K562 (cell line): Measurements from ENCODE around the gene DAGLA. TPM values are rescaled to one million over a fixed set of nuclear protein-coding genes. Genes with fewer than 3 reads are reported as not detected.

ENCODE experiments used
- ATAC-seq: fragments of 200-7000 bp; cut with Tn5 transposase; 3 replicates; pipeline ENCODE4 v1.9.1; 2020; ENCODE audit warnings: moderate library complexity
- BruUV-seq: library from RNA; stranded (reverse); fragments of 400-500 nt; replicated peaks from 2 replicates; lab custom pipeline; 2021; lab: Mats Ljungman, UMichigan
- CTCF ChIA-PET: fragments of 300-600 bp; formaldehyde crosslinking; extraction: SDS; loops from one replicate; lab custom pipeline; 2021; ENCODE audit warnings: low intra/inter-chr PET ratio; lab: Yijun Ruan, JAX
- POLR2A ChIA-PET: fragments of 300-600, 350-650 bp; sonication (Branson Sonifier 250); formaldehyde crosslinking; extraction: SDS; loops from one replicate; lab custom pipeline; 2021; ENCODE audit warnings: antibody characterized with exemption, inconsistent platforms; lab: Yijun Ruan, JAX
- DNase-seq, 4 experiments: peaks; one replicate each; pipeline versions ENCODE4 v3.0.0 to v3.0.0-alpha.2; 2011 to 2018; ENCODE audit warnings: low spot score in 3 of 4, mixed read lengths in 3 of 4; ENCODE audit errors: extremely low read depth in 1 of 4
- FAIRE-seq: peaks from 2 replicates; lab custom pipeline; 2011; peaks lifted over from hg19 to GRCh38; lab: Jason Lieb, UNC
- H2AFZ ChIP-seq: 2 replicates; pipeline ENCODE4 v1.6.0; 2011; ENCODE audit warnings: low read depth, low read length, control low read depth, inconsistent platforms
- H3K27ac ChIP-seq: fragments of 200-600 bp; 3 replicates; pipeline ENCODE4 v1.8.0; 2011; ENCODE audit warnings: low read depth, mild to moderate bottlenecking, control low read depth, inconsistent platforms, low read length, moderate library complexity, mixed read lengths; ENCODE audit errors: extremely low read depth
- H3K27me3 ChIP-seq, 2 experiments: fragments of 300-600 bp in 1 of 2; 2 replicates in 1 of 2; 3 replicates in 1 of 2; pipeline versions ENCODE4 v1.6.0 to v1.8.0; 2011; ENCODE audit warnings: inconsistent platforms in 2 of 2, low read length in 2 of 2, mild to moderate bottlenecking in 1 of 2, mixed read lengths in 1 of 2, moderate library complexity in 1 of 2; ENCODE audit not compliant: control insufficient read depth in 2 of 2, insufficient read depth in 2 of 2
- H3K36me3 ChIP-seq: fragments of 300-600 bp; 3 replicates; pipeline ENCODE4 v1.8.0; 2011; ENCODE audit warnings: mild to moderate bottlenecking, low read length, inconsistent platforms; ENCODE audit not compliant: control insufficient read depth, insufficient read depth
- H3K4me1 ChIP-seq, 2 experiments: fragments of 200-600 bp in 1 of 2; replicated peaks in 1 of 2; 2 replicates in 1 of 2; 3 replicates in 1 of 2; pipeline versions ENCODE4 v1.5.1 to v1.8.0; 2011; ENCODE audit warnings: inconsistent platforms in 2 of 2, low read length in 2 of 2, mild to moderate bottlenecking in 1 of 2, mixed read lengths in 1 of 2, moderate library complexity in 1 of 2; ENCODE audit not compliant: control insufficient read depth in 2 of 2, insufficient read depth in 2 of 2
- H3K4me2 ChIP-seq: 2 replicates; pipeline ENCODE4 v1.6.1; 2011; ENCODE audit warnings: low read length, control low read depth, inconsistent platforms, mixed read lengths; ENCODE audit not compliant: insufficient read depth
- H3K4me3 ChIP-seq: fragments of 200-600 bp; sonication (generic), shearing (Covaris generic); 2 replicates; pipeline ENCODE4 v1.5.1; 2016; ENCODE audit warnings: control low read depth, inconsistent platforms
- H3K79me2 ChIP-seq: fragments of 200-600 bp; 3 replicates; pipeline ENCODE4 v1.8.0; 2011; ENCODE audit warnings: low read length, inconsistent platforms; ENCODE audit not compliant: control insufficient read depth, insufficient read depth
- H3K9ac ChIP-seq, 2 experiments: 2 replicates each; pipeline versions ENCODE4 v1.6.0 to v1.6.1; 2011; ENCODE audit warnings: low read depth in 2 of 2, low read length in 2 of 2, control low read depth in 1 of 2, inconsistent platforms in 1 of 2, mild to moderate bottlenecking in 1 of 2, mixed read lengths in 1 of 2; ENCODE audit not compliant: insufficient read depth in 1 of 2
- H3K9me1 ChIP-seq: one replicate; pipeline ENCODE4 v1.6.0; 2011; ENCODE audit warnings: inconsistent platforms, mild to moderate bottlenecking, low read length, moderate library complexity; ENCODE audit not compliant: control insufficient read depth, insufficient read depth
- H3K9me3 ChIP-seq: replicated peaks from 2 replicates; pipeline ENCODE4 v1.5.1; 2011; ENCODE audit warnings: low read depth, low read length, inconsistent platforms; ENCODE audit not compliant: control insufficient read depth, insufficient read depth
- H4K20me1 ChIP-seq: replicated peaks from 2 replicates; pipeline ENCODE4 v1.6.1; 2011; ENCODE audit warnings: low read length, inconsistent platforms, mixed read lengths; ENCODE audit not compliant: control insufficient read depth, insufficient read depth
- CCAR2 ChIP-seq: fragments of 200-400 bp; formaldehyde crosslinking; IDR thresholded peaks from 2 replicates; pipeline ENCODE4 v1.6.1; 2017; ENCODE audit warnings: mild to moderate bottlenecking, low read depth, low read length
- CEBPG ChIP-seq, 3 experiments: fragments of 200-800 bp in 1 of 3; sonication (Bioruptor generic) in 1 of 3; sonication (generic) in 1 of 3; formaldehyde crosslinking in 1 of 3; IDR thresholded peaks in 2 of 3; conservative IDR thresholded peaks in 1 of 3; 2 replicates each; pipeline versions ENCODE4 v1.6.1 to v1.8.0; 2016 to 2022; ENCODE audit warnings: missing compliant biosample characterization in 2 of 3, missing genetic modification characterization in 2 of 3, mild to moderate bottlenecking in 1 of 3, missing genetic modification reagents in 1 of 3
- CHD2 ChIP-seq: IDR thresholded peaks from 2 replicates; pipeline ENCODE4 v1.6.1; 2011; ENCODE audit warnings: low read depth, low read length
- FOXP1 ChIP-seq: sonication (generic); formaldehyde crosslinking; IDR thresholded peaks from 2 replicates; pipeline ENCODE4 v1.8.0; 2022; ENCODE audit warnings: mild to moderate bottlenecking, missing genetic modification reagents
- FUS ChIP-seq: fragments of 200-400 bp; formaldehyde crosslinking; optimal IDR thresholded peaks from 2 replicates; pipeline ENCODE3; 2017; ENCODE audit warnings: low read depth, low read length
- KLF16 ChIP-seq: IDR thresholded peaks from 2 replicates; pipeline ENCODE4 v1.6.1; 2016; ENCODE audit warnings: antibody characterized with exemption
- MECOM ChIP-seq: fragments of 250-450 bp; sonication (Bioruptor Pico); IDR thresholded peaks from 2 replicates; pipeline ENCODE4 v1.8.0; 2022; ENCODE audit warnings: inconsistent platforms
- MITF ChIP-seq: IDR thresholded peaks from 2 replicates; pipeline ENCODE4 v1.6.1; 2014; ENCODE audit warnings: antibody characterized with exemption
- PCBP2 ChIP-seq: fragments of 200-400 bp; formaldehyde crosslinking; IDR thresholded peaks from 2 replicates; pipeline ENCODE4 v1.6.1; 2018; ENCODE audit warnings: low read length, low read depth, mild to moderate bottlenecking, moderate library complexity; ENCODE audit not compliant: poor library complexity, severe bottlenecking
- POLR2G ChIP-seq: fragments of 200-400 bp; formaldehyde crosslinking; IDR thresholded peaks from 2 replicates; pipeline ENCODE4 v1.6.1; 2017; ENCODE audit warnings: low read depth, mild to moderate bottlenecking, antibody characterized with exemption, low read length, moderate library complexity
- RBFOX2 ChIP-seq: fragments of 200-400 bp; formaldehyde crosslinking; IDR thresholded peaks from 2 replicates; pipeline ENCODE4 v1.6.1; 2017; ENCODE audit warnings: low read depth, mild to moderate bottlenecking, low read length, moderate library complexity
- SREBF1 ChIP-seq: fragments of 150-350 bp; IDR thresholded peaks from 2 replicates; pipeline ENCODE4 v1.6.1; 2014; ENCODE audit warnings: antibody characterized with exemption, low read depth, low read length, borderline replicate concordance
- ZNF165 ChIP-seq: fragments of 250-450 bp; sonication (Bioruptor Pico); IDR thresholded peaks from 2 replicates; pipeline ENCODE4 v1.4.0; 2020; ENCODE audit warnings: borderline replicate concordance
- ZNF695 ChIP-seq: fragments of 450-650 bp; formaldehyde crosslinking; IDR thresholded peaks from 2 replicates; pipeline ENCODE4 v1.4.0; 2020; ENCODE audit warnings: mild to moderate bottlenecking, moderate library complexity
- WGBS: fragments of 100-300 bp; shearing (Covaris generic); methylation state at CpG from one replicate; pipeline ENCODE4 v1.1.6; 2016; ENCODE audit warnings: low coverage, mixed read lengths; ENCODE audit not compliant: insufficient coverage; ENCODE audit errors: missing lambda C conversion rate; 5-methylcytosine and 5-hydroxymethylcytosine counted together
- in situ Hi-C: fragments of 300-500 bp; cut with MboI; formaldehyde crosslinking; loops from 4 replicates; pipeline ENCODE4 v1.15.0; 2018; ENCODE audit warnings: inconsistent platforms, mixed read lengths
- intact Hi-C: fragments of 100-400 bp; cut with micrococcal nuclease; formaldehyde crosslinking; loops from 2 replicates; pipeline ENCODE4 v1.14.2; 2022
- polyA plus RNA-seq, 8 experiments: library from polyadenylated mRNA; depleted of rRNA in 4 of 8; stranded (reverse) in 5 of 8; unstranded in 3 of 8; fragments of >200 nt; fragmentation: Nextera tagmentation in 2 of 8; fragmentation: Illumina TruSeq in 1 of 8; extraction: Ambion mirVana in 2 of 8; extraction: Trizol in 1 of 8; gene quantifications; 2 replicates each; pipeline versions ENCODE4 v1.2.1 to v1.2.3, GENCODE V29; 2011 to 2014; ENCODE audit warnings: inconsistent platforms in 1 of 8, missing spikeins in 1 of 8
- total RNA-seq, 7 experiments: library from RNA; depleted of rRNA in 6 of 7; stranded (reverse); fragments of >200 nt in 6 of 7; fragmentation: Illumina TruSeq in 2 of 7; extraction: Trizol in 2 of 7; gene quantifications; 2 replicates each; pipeline versions ENCODE4 v1.2.1 to v1.2.3, GENCODE V29; 2011 to 2021; ENCODE audit warnings: low replicate concordance in 1 of 7

DAGLA gene
- total and polyA plus RNA-seq, 9 of the 15 experiments (the other 6 are each of a cell fraction or from before 2014, with no cell fraction given), result 0.03 to 0.16 (median 0.04) TPM; not detected in 4

GRCh38 chr11:61637277-61637676, 42.9 kb upstream of the DAGLA start:
- intact Hi-C loops (loop anchor here (5.0 kb wide), 1 partner anchor 250 kb away; no protein-coding TSS in a partner anchor), in situ Hi-C loops (no loop called here)
- no peaks in the 10 kb centered on the region for H3K36me3 ChIP-seq
- POLR2A ChIA-PET, result interaction anchor here (1.0 kb wide), 1 partner anchor 46 kb away, joined by 4 read pairs; no protein-coding TSS in a partner anchor
- no peak overlapping the region for H3K9ac ChIP-seq
- H4K20me1 ChIP-seq, result peaks cover 4% of the 10 kb centered on the region
- BruUV-seq, result no TSS peak
- WGBS, result under 1% methylated on average over 9 of the region's 9 CpGs
- H3K4me1 ChIP-seq, result peaks cover 3 to 5% of the 10 kb centered on the region in 2 experiments; a peak in 3 of 5 replicates
- no peak overlapping the region for H3K4me2 ChIP-seq
- CTCF ChIA-PET, result no interaction called here
- no peak overlapping the region for H2AFZ ChIP-seq
- H3K9me1 ChIP-seq, result no peaks in the 10 kb centered on the region
- H3K4me3 ChIP-seq, result no peak overlapping the region
- H3K27me3 ChIP-seq, result peaks cover 16 to 38% of the 10 kb centered on the region in 2 experiments; a peak in 4 of 5 replicates
- no peak for FAIRE-seq
- H3K79me2 ChIP-seq, result no peaks in the 10 kb centered on the region
- no peak for DNase-seq
- peak; percentile 40; the same call in 1 of the 2 replicates for TF ChIP-seq CEBPG (CRISPR knock-in tag; IDR thresholded peaks at IDR 0.05)
- no peak for TF ChIP-seq CEBPG (tag; conservative IDR thresholded peaks at IDR 0.05 in 1 of 2, IDR thresholded peaks at IDR 0.05 in 1 of 2)
- TF ChIP-seq FOXP1 (CRISPR knock-in tag), result no peak
- no peak for ATAC-seq
- no peaks in the 10 kb centered on the region for H3K9me3 ChIP-seq
- H3K27ac ChIP-seq, result no peak overlapping the region

GRCh38 chr11:61639816-61640443, 40.3 kb upstream of the DAGLA start:
- Histone ChIP-seq H3K4me1 (peaks cover 3 to 5% of the 10 kb centered on the region in 2 experiments; a peak in 3 of 5 replicates), H2AFZ (peak overlapping the region; percentile 72), H3K9me1 (no peaks in the 10 kb centered on the region), H3K9ac (no peak overlapping the region; a peak in 1 of 4 replicates), H3K36me3 (no peaks in the 10 kb centered on the region), H3K27me3 (peaks cover 28 to 34% of the 10 kb centered on the region in 2 experiments), H3K4me3 (no peak overlapping the region), H3K4me2 (peak overlapping the region; percentile 4; the same call in 1 of the 2 replicates), H3K9me3 (no peaks in the 10 kb centered on the region), H3K27ac (no peak overlapping the region), H3K79me2 (no peaks in the 10 kb centered on the region), H4K20me1 (peaks cover 4% of the 10 kb centered on the region; the same call in 1 of the 2 replicates)
- BruUV-seq, result no TSS peak
- FAIRE-seq (peak; percentile 52), DNase-seq (peak in 1 of 4 experiments; percentile 74), ATAC-seq (peak; percentile 25)
- WGBS, result 9% methylated on average over 7 of the region's 7 CpGs
- CTCF ChIA-PET, result no interaction called here
- POLR2A ChIA-PET, result interaction anchor here (1.1 to 1.2 kb wide), 2 partner anchors 8 to 201 kb away, joined by 3 read pairs; no protein-coding TSS in a partner anchor
- in situ Hi-C loops (no loop called here), intact Hi-C loops (loop anchor here (2.0 to 5.0 kb wide), 2 partner anchors 163 to 253 kb away; no protein-coding TSS in a partner anchor)
- TF ChIP-seq FUS, result no peak
- TF ChIP-seq MECOM (CRISPR knock-in tag), result peak; percentile 82
- TF ChIP-seq MITF, result no peak
- no peak for TF ChIP-seq RBFOX2
- TF ChIP-seq KLF16, result no peak
- no peak for TF ChIP-seq SREBF1
- no peak for TF ChIP-seq ZNF165 (CRISPR knock-in tag)
- TF ChIP-seq CHD2, result no peak
- TF ChIP-seq CCAR2, result no peak
- TF ChIP-seq POLR2G, result no peak
- TF ChIP-seq ZNF695 (CRISPR knock-in tag), result no peak
- no peak for TF ChIP-seq PCBP2
